GM19035 (cell line): ENCODE data around the gene NHLH1.
A peak's percentile ranks its signal among the peaks of the same experiment; 100 is the strongest.

Source experiments
- ATAC-seq: cut with Tn5 transposase; IDR thresholded peaks from one replicate; pipeline ENCODE4 v1.9.1; 2021; ENCODE audit not compliant: unreplicated experiment

The NHLH1 gene

DNA sequence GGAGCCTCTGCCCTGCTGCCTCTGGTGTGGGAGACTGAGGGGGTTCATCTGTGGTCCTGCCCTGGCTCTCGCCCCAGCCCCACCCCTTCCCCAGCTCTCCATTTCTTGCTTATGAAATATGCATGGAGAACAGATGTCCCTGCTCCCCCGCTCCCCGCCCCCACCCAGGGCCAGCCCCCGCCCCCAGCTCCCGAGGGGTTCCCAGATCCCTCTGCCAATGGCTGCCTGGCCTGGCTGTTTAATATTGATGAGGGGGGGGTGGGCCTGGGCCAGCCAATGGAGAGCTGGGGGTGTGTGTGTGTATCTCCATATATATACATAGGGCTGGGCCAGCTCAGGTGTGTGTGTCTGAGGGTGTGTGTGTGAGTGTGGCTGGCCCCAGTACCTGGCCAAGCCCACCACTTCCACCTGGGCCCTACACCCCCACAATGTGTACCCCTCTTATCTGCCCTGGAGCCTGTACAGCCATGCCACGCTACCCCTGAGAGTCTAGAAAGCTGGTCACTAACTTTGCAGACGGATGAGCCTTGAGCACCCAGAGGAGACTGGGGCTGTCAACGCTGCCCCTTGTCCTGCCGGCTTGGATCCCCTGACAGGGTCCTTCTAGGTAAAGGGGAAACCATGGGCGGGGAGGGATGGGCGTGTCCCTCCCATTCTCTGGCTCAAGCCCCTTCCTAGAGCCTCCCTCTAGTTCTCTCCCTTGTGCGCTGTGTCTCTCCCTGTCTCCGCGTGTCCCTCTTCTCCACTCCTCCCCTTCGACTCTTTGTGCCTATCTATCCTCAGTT is at the start of gene NHLH1:
Gene NHLH1, plus strand, starts transcription at position 341 of the 785 bp plus-strand sequence. CDS start 3,661 bp downstream, outside the sequence.
- ATAC-seq: no peak

DNA sequence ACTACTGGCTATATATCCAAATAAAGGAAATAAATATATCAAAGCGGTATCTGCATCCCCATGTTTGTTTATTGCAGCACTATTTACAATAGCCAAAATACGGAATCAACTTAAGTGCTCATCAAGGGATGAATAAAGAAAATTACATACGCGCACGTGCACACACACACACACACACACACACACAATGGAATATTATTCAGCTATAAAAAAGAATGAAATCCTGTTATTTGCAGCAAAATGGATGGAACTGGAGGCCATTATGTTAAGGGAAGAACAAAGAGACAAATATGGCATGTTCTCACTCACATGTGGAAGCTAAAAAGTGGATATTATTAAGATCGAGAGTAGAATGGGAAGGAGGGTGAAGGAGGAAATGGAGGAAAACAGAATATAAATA is 44.0 kb upstream of the NHLH1 start:
- no peak for ATAC-seq

DNA sequence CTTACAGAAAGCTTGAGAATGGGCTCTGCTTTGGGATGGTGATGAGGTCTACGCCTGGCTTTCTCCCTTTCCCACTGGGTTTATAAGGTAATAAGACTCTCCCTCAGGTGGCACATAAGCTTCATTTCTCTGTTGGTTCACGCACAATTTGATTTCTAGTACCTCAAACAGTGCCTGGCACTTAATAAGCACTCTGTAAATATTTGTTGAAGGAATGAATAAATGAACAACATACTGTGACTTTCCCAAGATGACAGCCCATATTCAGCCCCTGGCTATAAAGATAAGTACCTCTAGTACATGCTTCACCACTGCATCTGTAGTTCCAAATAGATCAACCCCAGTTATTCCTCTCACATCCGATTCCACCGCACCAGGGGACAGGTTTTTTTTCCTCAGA is 41.6 kb upstream of the NHLH1 start:
- ATAC-seq: no peak

DNA sequence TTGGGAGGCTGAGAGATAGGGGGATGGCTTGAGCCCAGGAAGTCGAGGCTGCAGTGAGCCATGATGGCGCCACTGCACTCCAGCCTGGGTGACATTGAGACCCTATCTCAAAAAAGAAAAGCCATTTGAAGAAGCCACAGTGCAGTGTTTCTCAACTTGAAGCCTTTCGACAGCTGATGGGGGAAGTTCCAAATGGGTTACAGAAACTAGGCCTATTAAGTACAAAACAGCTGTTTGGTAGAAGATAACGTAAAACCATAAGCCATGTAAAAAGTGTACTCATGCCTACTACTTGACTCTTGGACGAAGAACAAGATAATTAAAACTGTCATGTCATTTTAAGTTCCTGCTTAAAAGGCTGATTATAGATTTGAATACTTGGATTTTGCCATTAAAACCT is 40.5 kb upstream of the NHLH1 start:
- no peak for ATAC-seq

GRCh38 chr1:160328184-160328583 is 38.7 kb upstream of the NHLH1 start:
- no peak for ATAC-seq

DNA sequence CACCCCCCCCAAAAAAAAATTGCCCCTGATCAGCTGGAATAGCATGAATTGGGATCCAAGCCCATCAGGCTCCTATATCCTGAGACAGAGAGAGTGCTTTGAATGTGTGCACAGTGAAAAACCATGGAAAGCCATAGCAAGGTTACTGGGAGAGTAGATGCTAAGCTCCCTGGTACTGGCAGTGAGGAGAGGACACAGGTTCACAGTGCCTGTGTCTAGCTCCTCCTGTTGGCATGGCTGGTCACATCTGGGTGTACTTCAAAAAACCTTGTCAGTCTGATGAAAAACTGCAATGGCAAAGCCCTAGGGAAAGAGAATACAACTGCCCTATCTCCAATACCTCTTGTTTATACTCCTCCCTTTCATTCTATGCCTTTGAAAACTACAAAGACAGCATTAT is 36.8 kb upstream of the NHLH1 start:
- no peak for ATAC-seq

GRCh38 chr1:160332516-160332915 is 34.4 kb upstream of the NHLH1 start:
- no peak for ATAC-seq

DNA sequence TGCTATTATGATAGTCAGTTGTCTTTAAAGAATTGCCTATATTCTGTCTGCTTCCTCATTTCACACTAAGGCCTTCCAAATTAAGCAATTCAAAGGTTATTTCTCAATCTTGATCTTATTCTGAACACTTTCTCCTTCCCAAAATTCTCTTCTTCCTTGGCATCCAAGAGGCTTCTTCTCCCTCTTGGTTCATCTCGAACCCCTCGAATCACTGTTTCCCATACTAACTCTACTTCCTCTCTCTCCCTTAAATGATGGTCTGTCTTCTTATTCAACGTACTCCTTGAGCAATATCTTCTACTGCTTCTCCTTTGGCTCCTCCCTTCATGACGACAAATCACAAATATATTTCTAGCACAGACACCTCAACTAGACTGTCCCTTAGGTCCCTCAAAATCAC is 28.3 kb upstream of the NHLH1 start:
- no peak for ATAC-seq

- ATAC-seq: no peak
These were observed 26.7 kb upstream of the NHLH1 start for GRCh38 chr1:160340146-160340545.

GRCh38 chr1:160340866-160341265 is 26.0 kb upstream of the NHLH1 start:
- no peak for ATAC-seq

GRCh38 chr1:160342526-160342925 is 24.3 kb upstream of the NHLH1 start:
- ATAC-seq: peak; percentile 12

DNA sequence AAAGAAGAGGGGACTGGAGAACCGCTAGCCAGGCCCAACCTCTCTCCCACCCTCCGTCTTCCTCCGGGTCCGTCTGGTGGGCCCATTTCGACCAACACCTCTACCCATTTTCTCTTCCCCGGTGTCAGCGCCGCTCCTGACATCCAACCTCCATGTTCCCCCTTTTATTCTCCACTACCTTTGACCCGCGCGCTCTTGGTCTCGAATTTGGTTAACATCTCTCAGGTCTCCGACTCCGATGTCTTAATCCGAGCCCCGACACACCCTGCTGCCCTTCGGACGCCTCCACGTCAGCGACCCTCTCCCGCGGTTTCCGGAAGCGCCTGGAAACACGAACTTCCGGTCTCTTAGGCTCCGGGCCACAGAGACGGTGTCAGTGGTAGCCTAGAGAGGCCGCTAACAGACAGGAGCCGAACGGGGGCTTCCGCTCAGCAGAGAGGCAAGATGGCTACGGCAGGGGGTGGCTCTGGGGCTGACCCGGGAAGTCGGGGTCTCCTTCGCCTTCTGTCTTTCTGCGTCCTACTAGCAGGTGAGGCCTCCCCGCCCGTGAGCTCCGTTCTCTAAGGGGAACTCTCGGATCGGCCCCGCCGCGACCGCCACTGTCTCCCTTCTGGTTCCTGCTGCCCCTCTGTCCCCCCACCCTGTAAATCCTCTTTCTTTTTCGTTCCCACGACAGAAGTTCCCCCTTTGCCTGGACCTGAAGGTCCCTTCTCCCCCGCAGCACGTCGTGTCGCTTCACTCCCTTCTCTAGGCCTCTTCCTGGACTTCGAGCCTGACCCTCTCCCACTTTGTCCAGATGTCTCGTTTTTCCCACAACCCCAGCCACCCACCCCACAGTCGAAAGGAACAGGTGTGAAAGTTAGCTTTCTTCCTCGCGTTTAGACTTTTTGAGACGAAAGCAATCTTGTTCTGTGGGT is 23.7 kb upstream of the NHLH1 start, which contains the start of the genes COPA and NCSTN:
Gene COPA, minus strand, starts transcription at position 298 of the 917 bp plus-strand sequence. Its CDS starts 80 bp downstream, at position 218.
Gene NCSTN, plus strand, starts transcription at position 431 of the 917 bp plus-strand sequence. Its CDS starts 14 bp downstream, at position 445.
- peak; percentile 85 for ATAC-seq

DNA sequence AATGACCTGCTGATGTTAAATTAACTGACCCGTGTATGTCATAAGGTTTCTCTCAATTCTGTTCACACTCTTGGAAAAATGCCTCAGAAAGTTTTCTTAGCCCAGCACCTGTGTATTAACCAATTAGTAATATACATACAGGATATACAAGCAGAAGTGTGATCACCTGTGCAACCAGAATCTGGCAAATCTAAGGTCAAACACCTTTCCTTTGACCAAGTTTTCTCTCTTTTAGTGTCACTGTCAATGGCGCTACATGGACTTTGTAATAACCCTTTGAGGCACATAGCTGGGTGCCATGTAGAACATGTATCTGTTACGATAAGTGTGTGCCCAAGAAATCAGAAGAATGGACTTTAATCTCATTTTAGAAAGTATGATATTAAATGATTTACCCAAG is 22.6 kb upstream of the NHLH1 start:
- no peak for ATAC-seq

- no peak for ATAC-seq
These were observed 21.9 kb upstream of the NHLH1 start for GRCh38 chr1:160344936-160345335.

GRCh38 chr1:160346463-160346862 is 20.4 kb upstream of the NHLH1 start:
- ATAC-seq: no peak

- peak; percentile 40 for ATAC-seq
These were observed 19.9 kb upstream of the NHLH1 start for GRCh38 chr1:160346958-160347357.

GRCh38 chr1:160351629-160352028 is 15.2 kb upstream of the NHLH1 start:
- no peak for ATAC-seq

DNA sequence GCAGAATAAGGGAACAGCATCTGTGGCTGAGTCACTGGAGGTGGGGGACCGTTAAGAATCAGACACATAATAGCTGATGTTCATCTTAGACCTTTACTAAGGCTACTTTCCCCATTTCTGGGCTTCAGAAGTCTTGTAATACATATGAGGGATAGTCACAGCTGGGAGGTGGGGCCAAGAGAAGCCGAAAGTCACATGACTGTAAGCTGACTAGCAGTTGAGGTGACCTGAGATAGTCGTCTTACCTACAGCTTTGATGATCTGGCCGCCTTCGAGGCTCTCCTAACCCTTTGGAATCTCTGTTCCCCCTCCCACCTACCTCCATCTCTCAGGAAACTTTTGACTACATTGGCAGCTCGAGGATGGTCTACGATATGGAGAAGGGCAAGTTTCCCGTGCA is 14.3 kb upstream of the NHLH1 start:
- ATAC-seq: no peak

DNA sequence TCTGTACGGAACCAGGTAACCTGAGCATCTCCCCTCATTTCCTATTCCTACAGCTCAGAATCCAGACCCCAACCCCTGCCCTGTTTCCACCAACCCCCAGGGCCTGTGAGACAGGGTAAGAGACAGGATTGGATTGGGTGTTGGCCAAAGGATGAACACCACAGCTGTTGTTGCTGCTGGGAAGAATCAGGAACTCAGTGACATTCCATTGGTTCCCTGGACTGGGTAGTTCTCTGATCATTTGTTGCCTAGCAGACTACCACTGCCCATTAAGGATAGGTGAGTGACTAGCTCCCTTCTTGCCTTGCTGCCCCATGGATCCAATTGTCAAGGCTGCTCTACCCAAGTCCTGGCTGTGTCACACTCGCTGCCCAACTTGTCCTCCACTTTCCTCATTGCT is 13.6 kb upstream of the NHLH1 start:
- no peak for ATAC-seq

DNA sequence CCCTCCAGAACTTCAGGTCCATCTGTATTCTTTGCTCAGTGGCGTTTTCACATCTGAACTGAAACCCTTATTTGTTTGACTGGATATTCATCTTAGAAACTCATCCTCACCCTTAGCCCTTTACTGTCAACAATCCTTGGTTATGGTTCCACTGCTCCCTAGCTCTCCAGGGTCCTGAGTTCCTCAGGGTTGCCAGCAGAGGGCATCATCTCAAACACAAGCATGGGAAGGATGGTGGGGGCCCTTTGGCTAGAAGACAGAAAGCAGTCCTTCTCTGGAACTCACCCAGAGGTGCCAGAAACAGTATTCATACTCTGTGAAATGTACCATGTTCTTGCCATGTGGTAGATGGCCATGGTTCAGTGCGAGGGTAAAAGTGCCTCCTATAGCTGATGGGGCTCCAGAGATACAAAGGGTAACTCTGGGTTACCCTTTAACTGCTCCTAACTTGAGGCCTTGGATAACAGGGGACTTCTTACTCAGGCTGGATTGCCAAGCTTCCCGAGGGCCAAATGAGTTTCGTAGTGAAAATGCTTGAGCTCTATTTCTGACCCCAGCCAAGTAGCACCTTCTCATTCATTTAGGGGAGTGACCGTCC is 12.4 kb upstream of the NHLH1 start:
- no peak for ATAC-seq

DNA sequence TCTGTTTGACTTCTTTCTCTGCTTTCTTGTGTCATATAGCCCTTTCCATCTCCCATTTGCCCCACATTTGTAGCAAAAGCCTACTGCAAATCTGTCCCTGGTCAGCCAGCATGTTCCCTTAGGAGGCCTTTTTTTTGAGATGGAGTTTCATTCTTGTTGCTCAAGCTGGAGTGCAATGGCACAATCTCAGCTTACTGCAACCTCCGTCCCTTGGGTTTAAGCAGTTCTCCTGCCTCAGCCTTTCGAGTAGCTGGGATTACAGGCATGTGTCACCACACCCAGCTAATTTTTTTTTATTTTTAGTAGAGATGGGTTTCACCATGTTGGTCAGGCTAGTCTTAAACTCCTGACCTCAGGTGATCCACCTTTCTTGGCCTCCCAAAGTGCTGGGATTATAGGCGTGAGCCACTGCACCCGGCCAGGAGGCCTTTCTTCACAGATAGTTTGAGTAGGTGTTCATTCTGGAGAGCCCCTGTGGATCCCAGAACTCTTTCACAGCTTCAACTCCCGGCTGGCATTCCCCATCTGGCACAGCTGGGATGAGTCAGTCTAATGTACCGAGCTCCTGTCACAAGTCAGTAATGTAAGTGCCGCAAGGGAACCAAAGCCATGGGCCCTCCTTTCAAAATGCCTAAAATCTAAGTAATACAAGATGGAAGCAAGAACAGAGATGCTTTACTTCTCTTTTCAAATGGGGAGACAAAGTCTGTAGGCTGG is 9.4 kb upstream of the NHLH1 start:
- no peak for ATAC-seq
